Iris pigment epithelial cell (primary cell): ENCODE measurements around the gene ULK3.

Experiments used
- DNase-seq: peaks from one replicate; pipeline ENCODE4 v3.0.0-alpha.2; 2011; ENCODE audit warnings: low read depth

ULK3 gene

DNA sequence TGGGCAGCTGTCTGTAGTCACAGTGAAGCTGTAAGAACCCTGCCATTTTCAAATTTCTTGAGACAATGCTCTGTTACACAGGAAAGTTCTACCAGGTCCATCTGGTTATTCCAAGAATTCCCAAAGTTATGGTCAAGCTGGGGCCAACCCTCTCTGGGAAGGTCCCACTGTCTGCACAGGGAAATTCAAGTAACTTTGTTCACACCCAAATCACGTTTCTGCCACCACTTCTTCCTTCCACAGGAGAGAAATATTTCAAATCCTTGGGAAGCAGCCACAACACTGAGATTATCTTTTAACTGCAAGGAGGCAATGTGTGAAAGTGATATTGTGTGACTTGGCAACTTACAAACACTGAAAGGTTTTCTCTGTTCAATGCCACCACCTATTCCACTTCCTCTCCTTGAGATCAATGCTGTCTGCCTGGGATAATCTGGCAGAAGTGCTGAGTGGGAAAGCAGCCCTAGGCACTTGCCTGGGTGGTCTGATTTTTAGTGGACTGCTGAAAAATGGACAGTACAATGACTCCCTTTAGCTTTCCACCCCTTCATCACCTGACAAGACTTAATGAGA, 24.6 kb upstream of the ULK3 start:
- DNase-seq, result no peak

DNA sequence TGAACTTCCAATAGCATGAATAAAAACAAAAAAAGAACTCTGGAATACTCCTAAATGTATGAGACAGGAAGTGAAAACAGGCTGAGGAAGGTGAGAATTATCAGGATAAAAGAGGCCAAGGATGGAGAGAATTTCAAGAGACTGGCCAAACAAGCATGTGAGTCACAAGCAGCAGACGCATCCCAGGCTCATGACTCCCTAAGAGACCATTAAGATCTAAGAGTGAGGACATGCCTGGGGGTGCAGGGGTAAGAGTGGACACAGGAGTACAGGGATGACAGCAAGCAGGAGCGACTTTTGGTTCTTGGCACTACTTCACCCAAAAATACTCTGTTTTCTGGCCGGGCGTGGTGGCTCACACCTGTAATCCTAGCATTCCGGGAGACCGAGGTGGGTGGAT, 23.1 kb upstream of the ULK3 start:
- peak; percentile 85 for DNase-seq

DNA sequence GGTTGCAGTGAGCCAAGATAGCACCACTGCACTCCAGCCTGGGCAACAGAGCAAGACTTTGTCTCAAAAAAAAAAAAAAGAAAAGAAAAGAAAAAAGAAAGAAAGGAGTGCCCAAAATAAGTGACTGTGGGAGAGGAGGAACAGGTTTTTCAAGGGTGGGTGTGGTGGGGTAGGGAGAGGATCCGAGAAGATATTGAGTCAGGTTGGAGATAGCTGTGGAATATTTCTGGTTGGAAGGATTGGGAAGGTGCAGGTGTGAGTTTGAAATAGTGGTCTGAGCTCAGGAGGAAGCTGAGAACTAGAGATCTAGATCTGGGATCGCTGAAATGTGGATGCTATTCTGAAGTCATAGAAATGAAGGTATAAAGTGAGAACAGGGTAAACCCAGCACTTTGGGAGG, 22.4 kb upstream of the ULK3 start:
- no peak for DNase-seq

DNA sequence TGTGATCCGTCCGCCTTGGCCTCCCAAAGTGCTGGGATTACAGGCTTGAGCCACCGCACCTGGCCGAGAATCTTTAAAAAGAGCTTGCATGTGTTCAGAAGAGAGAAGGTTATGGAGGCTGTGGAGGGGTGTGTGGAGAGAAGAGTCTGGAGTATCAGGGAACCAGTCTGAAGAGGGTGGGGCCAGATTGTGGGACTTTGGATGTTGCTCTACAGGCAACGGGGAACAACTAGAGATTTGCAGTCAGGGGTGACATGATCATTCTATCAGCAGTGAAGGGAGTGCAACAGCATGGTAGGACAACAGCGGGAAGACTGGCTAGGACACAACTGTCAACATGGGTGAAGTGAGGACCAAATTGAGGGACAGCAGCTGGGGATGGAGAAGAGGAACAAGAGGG, 21.3 kb upstream of the ULK3 start:
- no peak for DNase-seq

DNA sequence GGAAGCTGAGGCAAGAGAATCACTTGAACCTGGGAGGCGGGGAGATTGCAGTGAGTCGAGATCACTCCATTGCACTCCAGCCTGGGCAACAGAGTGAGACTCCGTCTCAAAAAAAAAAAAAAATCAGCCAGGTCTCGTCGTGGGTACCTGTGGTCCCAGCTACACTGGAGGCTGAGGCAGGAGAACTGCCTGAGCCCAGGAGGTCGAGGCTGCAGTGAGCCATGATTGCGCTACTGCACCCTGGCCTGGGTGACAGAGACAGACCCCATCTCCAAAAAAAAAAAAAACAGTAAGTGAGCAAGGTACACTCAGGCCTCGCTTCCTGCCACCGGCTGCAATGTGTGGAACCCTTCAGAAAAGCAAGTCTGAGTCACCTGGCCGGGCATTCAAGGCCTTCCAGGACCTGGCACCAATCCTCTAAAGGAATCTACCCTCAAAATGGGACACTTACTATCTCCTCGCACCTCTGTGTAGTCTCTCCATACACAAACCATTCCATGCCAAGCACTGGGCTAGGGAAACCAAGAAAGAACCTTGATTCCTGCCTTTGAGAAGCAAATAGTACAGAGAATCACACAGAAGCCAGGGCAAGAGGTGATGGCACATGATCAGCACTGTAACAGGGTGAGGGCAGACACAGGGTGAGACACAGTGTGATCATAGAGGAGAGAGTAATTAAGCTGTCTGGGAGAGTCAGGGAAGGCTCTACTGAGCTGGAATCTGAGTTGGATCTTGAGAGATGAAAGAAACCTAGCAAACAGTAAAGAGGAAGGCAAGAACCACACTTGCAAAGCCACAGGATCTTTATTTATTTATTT, 20.5 kb upstream of the ULK3 start:
- peak; percentile 28 for DNase-seq

DNA sequence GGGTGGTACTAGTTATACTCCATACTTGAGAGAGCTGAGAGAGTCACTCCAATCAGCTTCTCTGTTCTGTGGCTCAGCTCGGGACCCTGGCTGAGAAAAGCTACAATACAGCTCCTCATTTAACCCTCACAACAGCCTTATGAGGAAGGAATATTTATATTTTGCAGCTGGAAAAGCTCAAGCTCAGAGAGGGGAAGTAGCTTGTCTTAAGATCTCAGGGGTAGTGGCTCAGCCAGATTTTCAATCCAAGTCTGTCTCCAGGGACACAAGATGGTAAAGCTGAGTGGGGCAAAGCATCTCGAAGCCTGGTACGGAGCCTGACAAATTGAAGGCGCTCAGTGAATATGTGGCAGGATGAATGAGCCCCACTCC, 15.4 kb upstream of the ULK3 start:
- no peak for DNase-seq

DNA sequence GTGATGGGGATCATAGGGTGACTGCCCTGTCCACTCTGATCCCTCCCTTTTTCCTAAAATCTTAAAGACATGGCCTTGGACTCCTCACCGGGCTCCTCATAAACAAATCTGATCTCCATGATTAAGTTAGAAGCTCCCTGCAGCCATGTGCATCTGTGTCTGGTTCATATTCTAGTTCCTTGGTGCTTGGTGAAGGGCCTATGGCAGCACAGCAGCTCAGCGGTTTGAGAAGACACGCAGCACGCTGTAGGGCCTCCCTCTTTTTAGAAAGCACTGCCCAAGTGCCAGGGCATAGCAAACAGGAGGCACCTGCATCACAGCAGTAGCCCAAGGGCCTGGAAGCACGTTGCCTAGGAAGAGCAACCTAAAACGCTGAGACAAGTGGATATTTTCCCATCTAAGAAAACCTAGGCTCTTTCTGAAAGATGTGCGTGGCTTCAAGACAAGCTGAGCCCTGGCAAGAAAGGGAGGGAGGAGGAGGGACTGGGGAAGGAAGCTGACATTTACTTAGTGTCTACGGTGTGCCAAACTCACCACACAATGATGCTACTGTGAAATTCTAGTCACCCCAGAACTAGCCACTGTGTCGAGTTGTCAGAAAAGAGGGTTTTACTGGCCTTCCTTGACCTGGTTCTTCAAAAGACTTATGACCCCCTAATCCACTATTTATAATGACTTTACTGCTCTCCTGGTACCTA, 14.9 kb upstream of the ULK3 start:
- no peak for DNase-seq

DNA sequence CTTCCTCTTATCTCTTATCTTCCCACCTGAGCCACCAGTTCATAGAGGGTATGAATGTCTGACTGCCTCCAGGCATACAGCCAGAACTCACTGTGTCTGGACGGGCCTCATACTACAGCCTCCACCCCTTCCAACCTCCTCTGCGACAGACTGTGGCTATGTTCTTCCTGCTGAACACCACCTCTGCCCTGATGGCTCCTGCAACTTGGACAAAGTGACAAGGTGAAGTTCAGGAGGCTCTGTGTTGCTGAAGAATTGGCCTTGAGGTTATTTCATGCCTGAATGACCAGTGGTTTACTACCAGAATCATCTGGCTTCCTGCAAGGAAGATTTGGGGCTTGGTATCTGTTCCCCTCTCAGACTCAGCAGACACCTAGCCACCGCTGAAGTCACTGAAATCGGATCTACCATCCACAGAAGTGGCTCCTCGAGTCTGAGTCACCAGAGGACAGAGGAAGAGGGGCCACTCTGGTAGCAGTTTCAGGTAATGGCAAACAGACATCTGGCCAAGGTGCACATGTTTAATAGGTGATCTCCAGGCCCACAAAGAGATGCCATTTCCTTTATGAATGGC, 14.2 kb upstream of the ULK3 start:
- no peak for DNase-seq

DNA sequence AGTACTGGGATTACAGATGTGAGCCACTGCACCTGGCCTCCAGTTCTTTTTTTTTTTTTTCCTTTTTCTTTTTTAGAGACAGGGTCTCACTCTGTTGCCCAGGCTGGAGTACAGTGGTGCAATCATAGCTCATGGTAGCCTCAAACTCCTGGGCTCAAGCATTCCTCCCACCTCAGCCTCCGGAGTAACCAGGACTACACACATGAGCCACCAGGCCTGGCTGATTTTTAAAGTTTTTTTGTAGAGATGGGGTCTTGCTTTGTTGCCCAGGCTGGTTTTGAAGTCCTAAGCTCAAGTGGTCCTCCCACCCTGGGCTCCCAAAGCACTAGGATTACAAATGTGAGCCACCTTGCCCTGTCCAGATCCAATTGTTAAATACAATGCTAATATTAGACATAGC, 13.6 kb upstream of the ULK3 start:
- no peak for DNase-seq

DNA sequence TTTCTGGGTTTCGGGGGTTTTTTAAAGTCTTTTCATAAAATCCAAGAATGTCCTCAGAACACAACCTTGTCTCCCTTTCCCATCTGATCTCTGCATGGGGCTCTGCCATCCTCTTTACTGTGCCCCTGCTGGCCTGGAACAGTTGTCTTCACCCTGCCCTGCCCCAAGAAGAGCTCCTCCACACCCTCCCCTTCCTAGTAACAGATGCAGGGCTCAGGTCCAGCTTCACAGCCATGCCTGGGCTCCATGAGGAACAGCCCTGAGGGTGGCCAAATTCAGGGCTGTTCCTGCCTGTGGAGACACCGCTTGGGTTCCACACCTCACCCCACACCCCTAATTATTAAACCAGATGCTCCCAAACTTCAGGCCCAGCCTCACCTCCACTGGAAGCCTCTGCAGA, 12.9 kb upstream of the ULK3 start:
- DNase-seq, result no peak

DNA sequence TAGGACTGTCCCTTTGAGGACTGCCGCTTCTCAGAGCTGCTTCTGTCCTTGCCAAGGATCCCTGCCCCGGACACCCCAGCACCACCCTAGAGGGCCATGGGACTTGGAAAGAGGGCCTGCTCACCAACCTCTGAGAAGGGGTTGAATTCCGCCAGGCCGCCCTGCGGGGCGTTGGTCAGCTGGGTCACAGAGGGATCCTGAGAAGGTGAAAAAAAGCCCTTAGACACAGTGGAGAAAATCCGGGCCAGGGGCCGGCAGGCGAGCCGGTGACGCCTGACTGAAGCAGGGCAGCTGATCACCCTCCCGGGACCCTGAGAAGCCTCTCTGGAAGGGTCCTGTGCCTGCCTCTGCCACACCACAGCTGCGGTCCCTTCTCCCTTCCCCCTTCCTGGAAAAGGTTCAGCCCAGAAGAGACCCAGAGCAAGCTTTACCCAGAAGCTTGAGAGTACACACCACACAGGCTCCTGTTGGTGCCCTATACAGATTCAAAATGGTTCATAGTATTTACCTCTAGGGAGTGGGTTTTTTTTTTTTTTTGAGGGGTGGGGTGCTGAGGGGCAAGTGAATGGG, 11.6 kb upstream of the ULK3 start:
- no peak for DNase-seq

DNA sequence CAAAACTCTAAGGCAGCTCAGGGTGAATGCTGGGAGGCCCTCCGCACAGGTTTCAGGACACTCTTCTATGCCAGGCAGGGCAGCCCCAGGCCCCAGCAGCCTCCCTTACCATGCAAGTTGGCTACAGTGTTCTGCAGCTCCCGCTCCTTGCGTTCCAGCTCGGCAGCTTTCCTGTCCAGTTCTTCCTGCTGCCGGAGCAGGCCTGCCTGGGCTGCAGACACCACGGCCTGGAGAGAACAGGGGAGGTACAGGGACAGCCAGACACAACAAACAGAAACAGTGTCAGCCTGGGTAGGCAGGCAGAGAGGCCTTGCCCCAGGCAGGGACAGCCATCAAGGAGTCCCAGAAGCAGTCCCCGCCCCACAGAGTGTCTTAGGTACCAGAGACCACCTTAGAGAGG, 9.0 kb upstream of the ULK3 start:
- DNase-seq, result no peak

DNA sequence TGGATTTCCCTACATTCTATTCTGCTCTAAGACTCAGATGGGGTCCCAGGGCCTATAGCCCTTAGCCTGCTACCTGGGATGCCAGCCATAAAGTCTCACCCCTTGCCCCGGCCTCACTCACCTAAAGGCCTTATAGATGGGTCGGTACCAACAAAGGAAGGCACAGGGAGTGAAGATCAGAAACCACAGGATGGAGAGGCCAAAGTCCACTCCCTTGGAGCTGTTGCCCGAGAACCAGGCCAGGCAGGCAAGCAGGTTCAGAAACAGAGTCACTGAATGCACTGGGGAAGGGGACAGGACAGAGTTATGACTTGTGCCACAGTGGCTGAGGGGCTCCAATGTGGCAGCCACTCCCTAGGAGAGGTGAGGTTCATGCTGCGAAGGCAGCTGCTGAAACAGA, 7.4 kb upstream of the ULK3 start:
- no peak for DNase-seq

DNA sequence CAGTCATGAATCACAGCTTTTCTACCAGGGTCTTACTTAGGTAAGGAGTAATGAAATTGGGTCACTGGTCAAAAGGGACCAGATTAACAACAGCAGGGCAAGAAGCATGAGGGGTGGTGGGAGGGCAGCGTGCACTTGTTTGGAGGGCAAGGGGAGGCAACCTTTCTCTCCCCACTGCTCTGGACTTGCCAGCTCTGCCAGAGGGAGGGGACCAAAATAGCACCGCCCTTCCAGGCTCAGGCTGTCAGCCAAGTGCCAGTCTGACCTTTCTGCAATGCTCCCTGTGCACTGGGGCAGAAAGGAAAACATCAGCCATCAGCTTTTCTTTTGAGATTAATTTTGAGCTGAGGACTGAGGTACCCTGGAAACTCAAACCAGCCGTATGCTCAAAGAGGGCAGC, 4.5 kb upstream of the ULK3 start:
- no peak for DNase-seq

DNA sequence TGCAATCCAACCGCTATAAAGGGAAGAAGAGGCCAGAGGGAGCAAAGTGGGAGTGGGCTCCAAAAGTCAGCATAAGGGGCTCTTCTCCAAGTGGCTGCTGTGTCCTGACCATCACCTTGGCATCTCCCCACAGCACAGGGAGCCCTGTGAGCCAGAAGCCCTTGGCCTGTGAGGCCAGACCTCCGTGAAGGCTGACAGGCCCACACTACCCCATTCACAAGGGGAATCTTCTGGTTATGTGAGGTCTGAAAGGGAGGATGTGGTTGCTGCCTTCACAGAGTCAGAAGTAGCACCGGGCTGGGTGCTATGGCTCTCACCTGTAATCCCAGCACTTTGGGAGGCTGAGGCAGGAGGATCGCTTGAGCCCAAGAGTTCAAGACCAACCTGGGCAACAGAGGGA, 2.6 kb upstream of the ULK3 start:
- no peak for DNase-seq

DNA sequence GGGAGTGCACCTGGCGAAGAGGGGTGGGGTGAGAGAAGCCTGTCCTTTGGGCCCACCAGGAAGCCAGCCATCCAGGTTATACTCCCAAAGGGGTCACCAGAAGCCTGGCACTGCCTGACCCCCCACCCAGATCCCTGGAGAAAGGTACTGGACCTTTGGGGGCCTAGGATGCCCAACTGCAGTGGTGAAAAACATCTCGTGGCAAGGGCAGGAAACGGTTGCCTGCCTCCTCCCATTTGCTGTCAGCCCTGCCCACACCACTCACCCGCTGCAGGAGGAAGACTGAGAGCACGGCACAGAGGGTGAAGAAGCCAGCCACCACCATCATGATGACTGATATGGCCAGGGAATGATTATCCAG, 2.2 kb upstream of the ULK3 start:
- no peak for DNase-seq

DNA sequence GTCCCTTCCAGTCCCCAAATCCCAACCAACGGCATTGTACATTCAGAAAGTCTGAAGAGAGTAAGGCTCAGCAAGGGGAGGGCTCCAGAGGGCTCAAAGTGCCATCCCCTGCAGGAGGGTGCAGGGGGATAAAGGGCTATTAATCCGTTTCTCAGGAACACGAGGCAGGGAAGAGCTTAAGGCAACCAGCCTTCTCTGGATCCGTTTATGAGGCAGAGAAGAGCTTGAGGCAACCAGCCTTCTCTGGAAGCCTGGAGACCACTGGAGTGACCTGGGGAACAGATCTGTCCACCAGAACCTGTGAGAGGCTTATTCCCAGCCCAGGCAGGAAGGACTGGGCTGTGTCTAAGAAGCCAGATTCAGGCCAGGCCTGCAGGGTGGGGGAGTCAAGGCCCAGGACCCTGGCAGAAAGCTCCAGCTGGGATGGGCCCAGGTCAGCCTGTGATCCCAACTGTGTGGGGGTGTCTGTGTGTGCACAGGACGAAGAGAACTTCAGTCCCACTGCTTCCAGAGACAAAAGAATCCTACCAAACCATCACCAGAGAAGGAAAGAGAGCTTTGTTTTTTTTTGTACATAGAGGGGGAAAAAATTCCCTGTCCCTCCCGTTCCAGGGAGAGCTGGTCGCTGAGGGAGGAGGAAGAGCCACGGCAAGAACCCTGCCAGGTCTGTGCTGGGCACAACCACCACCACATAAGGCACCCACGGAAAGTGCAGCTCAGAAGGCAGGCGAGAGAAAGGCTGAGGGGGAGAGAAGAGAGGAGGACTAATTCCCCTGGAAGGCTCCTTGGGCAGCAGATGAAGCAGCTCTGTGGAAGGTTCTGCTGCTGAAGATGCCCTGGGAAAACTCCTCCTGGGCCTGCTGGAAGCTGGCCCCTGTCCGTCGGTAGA, 1.6 kb upstream of the ULK3 start:
- DNase-seq, result no peak

DNA sequence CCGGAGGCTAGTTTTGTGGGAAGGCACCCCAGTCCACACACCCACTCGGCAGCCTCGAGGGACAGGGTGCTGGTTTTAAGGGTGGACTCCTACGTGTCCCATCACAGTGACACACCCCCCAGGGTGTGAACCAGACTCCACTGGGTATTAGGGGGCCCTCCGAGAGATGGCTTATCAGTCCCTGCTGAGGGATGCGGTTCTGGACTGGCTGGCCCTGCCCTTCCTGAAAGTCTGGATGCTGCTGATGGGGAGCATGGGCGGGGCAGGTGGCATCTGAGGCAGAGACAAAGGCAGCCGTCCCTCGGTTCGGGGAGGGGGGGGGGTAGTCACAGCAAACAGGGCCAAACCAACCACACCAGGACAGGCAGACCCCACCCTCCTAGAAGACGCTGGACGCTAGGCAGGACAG, 939 bp upstream of the ULK3 start:
- DNase-seq, result no peak

DNA sequence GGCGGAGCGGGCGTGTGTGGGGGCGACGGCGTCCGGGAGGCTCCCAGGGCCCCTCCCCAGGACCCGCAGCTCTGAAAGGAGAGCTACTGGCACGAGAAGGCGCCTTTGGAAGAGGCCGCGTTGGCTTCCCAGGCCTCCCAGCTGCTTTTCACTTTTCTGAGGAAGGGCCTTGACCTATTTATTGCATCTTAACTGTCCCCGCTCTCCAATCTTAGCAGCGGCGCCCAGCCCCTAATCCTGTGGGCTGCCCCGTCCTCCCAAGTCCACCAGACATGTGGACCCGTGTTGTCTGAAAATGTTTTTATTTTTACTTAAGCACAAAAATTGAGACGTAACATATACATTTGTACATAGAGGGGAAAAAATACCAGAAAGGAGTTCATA, 481 bp upstream of the ULK3 start:
- no peak for DNase-seq

DNA sequence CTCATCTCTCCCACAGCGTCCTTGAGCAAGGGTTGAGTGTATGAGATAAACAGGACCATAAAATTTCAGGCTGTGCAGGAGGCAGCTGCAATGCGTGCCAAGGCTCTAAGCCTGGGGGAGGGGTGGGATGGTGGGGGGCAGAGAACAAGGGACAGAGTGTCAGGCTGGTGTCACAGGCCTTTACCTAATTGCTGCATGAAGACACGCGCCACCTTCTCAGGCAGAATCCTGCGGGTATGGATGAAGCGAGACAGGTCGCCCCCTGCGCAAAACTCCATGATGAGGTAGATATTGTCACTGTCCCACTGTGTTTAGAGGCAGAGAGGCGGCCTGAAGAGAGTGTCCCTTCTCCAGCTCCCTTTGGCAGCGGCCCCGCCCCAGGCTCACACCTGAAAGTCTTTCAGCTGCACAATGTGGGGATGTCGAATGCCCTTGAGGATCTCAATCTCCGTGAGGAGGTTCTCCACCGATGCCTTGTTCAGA, 1.0 kb downstream of the ULK3 start:
- no peak for DNase-seq

DNA sequence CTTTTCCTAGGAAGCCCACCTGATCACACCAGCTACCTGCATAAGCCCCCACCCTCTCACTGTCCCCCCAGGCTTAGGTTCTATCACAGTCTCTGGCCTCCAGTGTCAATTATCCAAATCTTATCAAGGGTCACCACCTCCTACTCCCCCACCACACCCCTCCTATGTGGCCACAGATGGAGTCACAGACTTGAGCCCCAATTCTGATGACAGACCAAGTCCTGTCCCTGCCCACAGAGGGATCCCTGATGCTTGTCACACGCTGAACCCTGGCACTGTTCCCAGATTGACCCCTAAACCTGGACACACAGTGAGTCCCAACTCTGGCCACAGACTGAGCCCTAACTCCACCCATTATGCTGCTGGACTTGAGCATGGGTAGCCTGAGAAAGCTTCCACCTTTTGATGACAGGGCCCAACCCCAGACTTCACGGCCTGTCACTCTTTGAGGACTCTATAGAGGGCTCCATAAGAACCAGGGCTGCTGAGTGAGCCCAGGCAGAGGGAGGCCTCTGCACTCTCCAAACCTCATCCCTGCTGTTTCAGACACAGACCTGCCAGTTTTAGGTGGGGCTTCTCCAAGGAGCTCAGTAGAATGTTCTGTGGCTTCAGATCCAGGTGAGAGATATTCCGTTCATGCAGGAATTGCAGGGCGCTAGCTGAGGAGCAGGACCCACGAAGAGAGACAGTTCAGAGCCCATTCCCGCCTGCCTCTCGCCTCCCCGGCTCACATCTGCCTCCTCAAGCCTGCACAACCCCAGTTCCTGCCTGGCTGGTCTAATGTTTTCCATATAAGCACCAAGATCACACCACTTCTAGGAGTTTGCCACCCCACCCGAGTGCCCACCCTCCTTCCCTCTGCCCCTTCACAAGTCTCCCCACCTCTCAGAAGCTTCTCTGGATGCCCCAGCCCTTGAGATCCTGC, 1.8 kb downstream of the ULK3 start:
- DNase-seq, result no peak
